HS-5 (cell line): ENCODE data around the gene ZFP90.
"Not testable (repeated sequence)": the region's sequence is repeated elsewhere in the genome, so short reads cannot be mapped to it uniquely, and the experiment has no call there.

Experiments used
- DNase-seq: peaks from one replicate; pipeline ENCODE4 v3.0.0-alpha.2; 2012; ENCODE audit warnings: low read depth

ZFP90 gene

GRCh38 chr16:68519225-68519745 lies 19.8 kb upstream of the ZFP90 start:
- DNase-seq, result no peak

GRCh38 chr16:68520649-68521086 lies 18.4 kb upstream of the ZFP90 start:
- no peak for DNase-seq

GRCh38 chr16:68524069-68524820 lies 14.8 kb upstream of the ZFP90 start:
- DNase-seq, result no peak

GRCh38 chr16:68526143-68526781 lies 12.8 kb upstream of the ZFP90 start:
- no peak for DNase-seq

- DNase-seq, result no peak
Observed at GRCh38 chr16:68526782-68527145, 12.3 kb upstream of the ZFP90 start.

- no peak for DNase-seq
Observed at GRCh38 chr16:68528233-68528632, 10.9 kb upstream of the ZFP90 start.

GRCh38 chr16:68528686-68529379 lies 10.3 kb upstream of the ZFP90 start:
- DNase-seq, result peak; percentile 48

- DNase-seq, result no peak
Observed at GRCh38 chr16:68529608-68529930, 9.5 kb upstream of the ZFP90 start.

GRCh38 chr16:68529931-68530701 lies 9.0 kb upstream of the ZFP90 start:
- peak; percentile 65 for DNase-seq

GRCh38 chr16:68533937-68534336 lies 5.2 kb upstream of the ZFP90 start:
- DNase-seq, result no peak

- DNase-seq, result no peak
Observed at GRCh38 chr16:68535331-68535730, 3.8 kb upstream of the ZFP90 start.

GRCh38 chr16:68539711-68540239 lies 684 bp downstream of the ZFP90 start:
- DNase-seq, result no peak

- DNase-seq, result no peak
Observed at GRCh38 chr16:68548947-68549346, 9.9 kb downstream of the ZFP90 start.

GRCh38 chr16:68553186-68553585 lies 14.1 kb downstream of the ZFP90 start:
- DNase-seq, result no peak

- not testable (repeated sequence) for DNase-seq
Observed at GRCh38 chr16:68560341-68560740, 21.2 kb downstream of the ZFP90 start.

- no peak for DNase-seq
Observed at GRCh38 chr16:68563631-68564381, 24.7 kb downstream of the ZFP90 start.

GRCh38 chr16:68564382-68564985 lies 25.4 kb downstream of the ZFP90 start:
- no peak for DNase-seq

- DNase-seq, result no peak
Observed at GRCh38 chr16:68574479-68574878, 35.4 kb downstream of the ZFP90 start.

GRCh38 chr16:68575082-68575481 lies 36.0 kb downstream of the ZFP90 start:
- DNase-seq, result no peak

GRCh38 chr16:68577352-68577853 lies 38.3 kb downstream of the ZFP90 start:
- no peak for DNase-seq
